DOHH2 (cell line): Measurements from ENCODE around the gene SLC6A19.

ENCODE experiments used
- H3F3A ChIP-seq: fragments of 200-600 bp; sonication (generic), shearing (Covaris generic); 2 replicates; pipeline ENCODE4 v1.6.0; 2016; ENCODE audit warnings: antibody characterized with exemption, mild to moderate bottlenecking; ENCODE audit not compliant: control insufficient read depth, insufficient read depth
- H3K27ac ChIP-seq: fragments of 200-600 bp; sonication (generic); 2 replicates; pipeline ENCODE4 v1.5.1; 2014; ENCODE audit warnings: low read depth, mild to moderate bottlenecking, low read length, moderate library complexity
- H3K27me3 ChIP-seq: fragments of 200-600 bp; sonication (generic); 2 replicates; pipeline ENCODE4 v1.6.1; 2014; ENCODE audit warnings: mild to moderate bottlenecking, low read length, mixed read lengths; ENCODE audit not compliant: control insufficient read depth
- H3K36me3 ChIP-seq: fragments of 200-600 bp; sonication (generic); 2 replicates; pipeline ENCODE4 v1.6.1; 2014; ENCODE audit warnings: mild to moderate bottlenecking, low read length, moderate library complexity, mixed read lengths; ENCODE audit not compliant: control insufficient read depth
- H3K4me1 ChIP-seq: fragments of 200-600 bp; sonication (generic); 2 replicates; pipeline ENCODE4 v1.6.1; 2014; ENCODE audit warnings: mild to moderate bottlenecking, low read length, mixed read lengths; ENCODE audit not compliant: control insufficient read depth
- H3K4me2 ChIP-seq: fragments of 200-600 bp; sonication (generic); 2 replicates; pipeline ENCODE4 v1.6.0; 2014; ENCODE audit warnings: mild to moderate bottlenecking, low read length, moderate library complexity
- H3K4me3 ChIP-seq: fragments of 200-600 bp; sonication (generic); 2 replicates; pipeline ENCODE4 v1.5.1; 2014; ENCODE audit warnings: mild to moderate bottlenecking, low read length, mixed read lengths
- H3K79me2 ChIP-seq: fragments of 200-600 bp; sonication (generic); 2 replicates; pipeline ENCODE4 v1.6.1; 2014; ENCODE audit warnings: mild to moderate bottlenecking, low read length, mixed read lengths; ENCODE audit not compliant: control insufficient read depth
- H3K9me2 ChIP-seq: fragments of 200-600 bp; sonication (generic); replicated peaks from 2 replicates; pipeline ENCODE4 v1.6.1; 2014; ENCODE audit warnings: mild to moderate bottlenecking, low read length, mixed read lengths; ENCODE audit not compliant: control insufficient read depth
- H3K9me3 ChIP-seq: fragments of 200-600 bp; sonication (generic); 2 replicates; pipeline ENCODE4 v1.6.1; 2014; ENCODE audit warnings: antibody characterized with exemption, low read length, mixed read lengths; ENCODE audit not compliant: control insufficient read depth, insufficient read depth
- H4K20me1 ChIP-seq: fragments of 200-600 bp; sonication (generic); 2 replicates; pipeline ENCODE4 v1.6.0; 2014; ENCODE audit warnings: low read depth, mild to moderate bottlenecking, antibody characterized with exemption, low read length, moderate library complexity; ENCODE audit not compliant: control insufficient read depth, insufficient read depth
- EZH2phosphoT487 ChIP-seq: fragments of 200-600 bp; sonication (generic); IDR thresholded peaks from 2 replicates; pipeline ENCODE4 v1.6.1; 2017; ENCODE audit warnings: borderline replicate concordance, mild to moderate bottlenecking, antibody characterized with exemption, low read length, moderate library complexity, mixed read lengths
- TF ChIP-seq, protein P1 (sequence below): fragments of 200-600 bp; sonication (generic); IDR thresholded peaks from one replicate; pipeline ENCODE4 v1.5.1; 2014; ENCODE audit warnings: antibody characterized with exemption, mild to moderate bottlenecking, low read depth, low read length; ENCODE audit not compliant: poor library complexity, severe bottlenecking

The SLC6A19 gene

DNA sequence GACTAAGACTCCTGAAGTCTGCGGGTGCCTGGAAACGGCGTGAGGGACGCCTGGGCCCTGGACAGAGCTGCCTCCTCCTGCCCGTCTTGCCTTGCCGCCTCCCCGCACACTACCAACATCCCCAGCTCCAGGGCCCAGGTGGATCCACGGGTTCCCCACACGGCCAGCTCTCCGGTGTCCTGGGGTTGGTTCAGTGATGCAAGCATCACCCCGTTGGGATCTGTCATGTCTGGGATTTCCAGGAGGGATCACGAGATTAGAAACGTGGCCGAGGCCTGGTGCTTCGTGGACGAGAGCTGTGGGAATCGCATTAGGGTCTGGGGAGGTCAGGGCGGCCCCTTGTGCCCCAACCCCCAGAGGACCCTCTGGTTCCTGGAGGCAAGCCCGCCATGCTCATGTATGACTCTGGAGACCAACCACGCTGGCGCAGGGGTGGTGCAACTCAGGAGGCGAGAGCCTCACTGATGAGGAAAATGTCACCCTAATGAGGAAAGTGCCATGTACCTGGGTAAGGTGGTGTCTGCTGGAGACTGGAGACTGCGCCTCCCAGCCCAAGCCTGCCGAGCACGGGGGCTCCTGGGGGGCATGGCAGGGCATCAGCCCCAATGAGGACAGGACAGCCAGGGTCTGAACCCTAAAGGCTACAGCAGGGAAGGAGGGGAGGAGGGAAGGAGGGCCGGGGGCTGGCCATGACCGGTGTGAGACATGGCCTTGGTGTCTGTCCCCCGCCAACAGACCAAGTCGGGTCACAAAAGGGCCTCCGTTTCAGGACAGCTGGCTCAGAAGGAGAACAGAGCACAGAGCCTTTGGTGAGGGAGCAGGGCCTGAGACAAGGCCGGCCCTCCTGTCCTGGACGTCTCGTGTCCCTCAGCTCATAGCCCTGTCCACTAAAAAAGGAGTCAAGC lies 31.9 kb upstream of the SLC6A19 start:
- H3K79me2 ChIP-seq, result no peaks in the 10 kb centered on the region
- H3K27ac ChIP-seq, result no peak overlapping the region
- H3K9me3 ChIP-seq, result no peaks in the 10 kb centered on the region
- TF ChIP-seq, protein P1, sequence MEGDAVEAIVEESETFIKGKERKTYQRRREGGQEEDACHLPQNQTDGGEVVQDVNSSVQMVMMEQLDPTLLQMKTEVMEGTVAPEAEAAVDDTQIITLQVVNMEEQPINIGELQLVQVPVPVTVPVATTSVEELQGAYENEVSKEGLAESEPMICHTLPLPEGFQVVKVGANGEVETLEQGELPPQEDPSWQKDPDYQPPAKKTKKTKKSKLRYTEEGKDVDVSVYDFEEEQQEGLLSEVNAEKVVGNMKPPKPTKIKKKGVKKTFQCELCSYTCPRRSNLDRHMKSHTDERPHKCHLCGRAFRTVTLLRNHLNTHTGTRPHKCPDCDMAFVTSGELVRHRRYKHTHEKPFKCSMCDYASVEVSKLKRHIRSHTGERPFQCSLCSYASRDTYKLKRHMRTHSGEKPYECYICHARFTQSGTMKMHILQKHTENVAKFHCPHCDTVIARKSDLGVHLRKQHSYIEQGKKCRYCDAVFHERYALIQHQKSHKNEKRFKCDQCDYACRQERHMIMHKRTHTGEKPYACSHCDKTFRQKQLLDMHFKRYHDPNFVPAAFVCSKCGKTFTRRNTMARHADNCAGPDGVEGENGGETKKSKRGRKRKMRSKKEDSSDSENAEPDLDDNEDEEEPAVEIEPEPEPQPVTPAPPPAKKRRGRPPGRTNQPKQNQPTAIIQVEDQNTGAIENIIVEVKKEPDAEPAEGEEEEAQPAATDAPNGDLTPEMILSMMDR, result no peak
- no peak for TF ChIP-seq EZH2phosphoT487
- H3K4me3 ChIP-seq, result no peak overlapping the region
- no peaks in the 10 kb centered on the region for H4K20me1 ChIP-seq
- no peaks in the 10 kb centered on the region for H3K9me2 ChIP-seq
- H3K4me1 ChIP-seq, result peaks cover 12% of the 10 kb centered on the region
- no peaks in the 10 kb centered on the region for H3K27me3 ChIP-seq
- H3F3A ChIP-seq, result no peaks in the 10 kb centered on the region
- H3K36me3 ChIP-seq, result no peaks in the 10 kb centered on the region
- no peak overlapping the region for H3K4me2 ChIP-seq

GRCh38 chr5:1171340-1171941 lies 30.0 kb upstream of the SLC6A19 start:
- no peaks in the 10 kb centered on the region for H3K79me2 ChIP-seq
- no peak overlapping the region for H3K27ac ChIP-seq
- H3K4me3 ChIP-seq, result no peak overlapping the region
- no peak overlapping the region for H3K4me2 ChIP-seq
- no peaks in the 10 kb centered on the region for H3K36me3 ChIP-seq
- no peak for TF ChIP-seq EZH2phosphoT487
- TF ChIP-seq, protein P1, result no peak
- no peaks in the 10 kb centered on the region for H3F3A ChIP-seq
- no peaks in the 10 kb centered on the region for H4K20me1 ChIP-seq
- no peaks in the 10 kb centered on the region for H3K9me3 ChIP-seq
- H3K9me2 ChIP-seq, result no peaks in the 10 kb centered on the region
- peaks cover 12% of the 10 kb centered on the region for H3K4me1 ChIP-seq
- no peaks in the 10 kb centered on the region for H3K27me3 ChIP-seq

DNA sequence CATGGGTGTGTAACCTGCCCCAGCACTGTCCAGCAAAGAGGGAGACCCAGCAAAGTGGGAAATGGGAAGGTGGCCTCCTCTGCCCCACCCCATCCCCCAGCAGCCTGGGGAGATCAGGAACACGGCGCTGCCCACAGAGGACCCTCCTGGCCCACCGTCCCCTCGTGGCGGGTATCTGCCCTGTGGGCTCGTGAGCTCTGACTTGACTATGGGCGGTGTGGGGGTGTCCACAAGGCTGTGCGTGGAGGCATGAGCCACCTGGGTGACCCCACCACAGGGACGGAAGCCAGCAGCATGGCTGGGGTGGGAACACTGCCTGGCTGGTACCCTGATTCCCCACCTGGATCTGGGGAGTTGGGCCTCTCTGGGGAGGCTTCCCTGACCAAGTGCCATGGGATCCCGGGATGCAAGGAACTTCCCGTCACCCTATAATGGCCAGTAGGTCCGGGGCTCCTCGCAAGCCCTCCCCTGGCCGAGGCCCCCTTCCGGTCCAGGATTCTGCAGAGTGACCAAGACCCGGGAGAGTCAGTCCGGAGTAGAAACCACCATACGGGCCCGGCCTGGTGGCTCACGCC lies 29.3 kb upstream of the SLC6A19 start:
- no peaks in the 10 kb centered on the region for H3K79me2 ChIP-seq
- no peaks in the 10 kb centered on the region for H3K9me2 ChIP-seq
- no peaks in the 10 kb centered on the region for H3K9me3 ChIP-seq
- peaks cover 12% of the 10 kb centered on the region for H3K4me1 ChIP-seq
- no peaks in the 10 kb centered on the region for H3K27me3 ChIP-seq
- H3K4me3 ChIP-seq, result no peak overlapping the region
- H3F3A ChIP-seq, result no peaks in the 10 kb centered on the region
- no peak overlapping the region for H3K4me2 ChIP-seq
- TF ChIP-seq EZH2phosphoT487, result no peak
- TF ChIP-seq, protein P1, result no peak
- H4K20me1 ChIP-seq, result no peaks in the 10 kb centered on the region
- no peak overlapping the region for H3K27ac ChIP-seq
- no peaks in the 10 kb centered on the region for H3K36me3 ChIP-seq
